Central memory CD8-positive, alpha-beta T cell (primary cell): ENCODE results near the gene MRPS6.

Experiments
- ATAC-seq: fragments of 150-1000 bp; cut with Tn5 transposase; replicated peaks from 2 replicates; pipeline ENCODE4 v1.10.0; 2022; ENCODE audit warnings: mild to moderate bottlenecking, moderate FRiP score, moderate number of reproducible peaks; ENCODE audit not compliant: poor library complexity, severe bottlenecking; ENCODE audit errors: extremely low read depth
- DNase-seq, 2 donors: peaks; one replicate each; pipeline ENCODE4 v3.0.0; 2021; ENCODE audit warnings: low spot score in 2 of 2
- H3K27ac Mint-ChIP-seq: one replicate; pipeline ENCODE4 v1.8.0; 2022; ENCODE audit warnings: low read depth, mild to moderate bottlenecking, moderate library complexity, mixed read lengths
- H3K27me3 Mint-ChIP-seq: one replicate; pipeline ENCODE4 v1.8.0; 2022; ENCODE audit warnings: mixed read lengths
- H3K36me3 Mint-ChIP-seq: one replicate; pipeline ENCODE4 v1.8.0; 2022; ENCODE audit warnings: mild to moderate bottlenecking, moderate library complexity, mixed read lengths; ENCODE audit not compliant: insufficient read depth
- H3K4me1 Mint-ChIP-seq: one replicate; pipeline ENCODE4 v1.8.0; 2022; ENCODE audit warnings: mixed read lengths
- H3K4me3 Mint-ChIP-seq: one replicate; pipeline ENCODE4 v1.8.0; 2022; ENCODE audit warnings: mild to moderate bottlenecking, moderate library complexity, mixed read lengths
- H3K9me3 Mint-ChIP-seq: one replicate; pipeline ENCODE4 v1.8.0; 2022; ENCODE audit warnings: mixed read lengths

The MRPS6 gene

GRCh38 chr21:34181431-34182039 lies 108.2 kb downstream of the MRPS6 start:
- no peak overlapping the region for H3K27ac Mint-ChIP-seq
- H3K27me3 Mint-ChIP-seq, result no peaks in the 10 kb centered on the region
- ATAC-seq, result no peak
- no peaks in the 10 kb centered on the region for H3K4me1 Mint-ChIP-seq
- no peak for DNase-seq
- H3K9me3 Mint-ChIP-seq, result no peaks in the 10 kb centered on the region
- no peak overlapping the region for H3K4me3 Mint-ChIP-seq
- no peaks in the 10 kb centered on the region for H3K36me3 Mint-ChIP-seq

DNA sequence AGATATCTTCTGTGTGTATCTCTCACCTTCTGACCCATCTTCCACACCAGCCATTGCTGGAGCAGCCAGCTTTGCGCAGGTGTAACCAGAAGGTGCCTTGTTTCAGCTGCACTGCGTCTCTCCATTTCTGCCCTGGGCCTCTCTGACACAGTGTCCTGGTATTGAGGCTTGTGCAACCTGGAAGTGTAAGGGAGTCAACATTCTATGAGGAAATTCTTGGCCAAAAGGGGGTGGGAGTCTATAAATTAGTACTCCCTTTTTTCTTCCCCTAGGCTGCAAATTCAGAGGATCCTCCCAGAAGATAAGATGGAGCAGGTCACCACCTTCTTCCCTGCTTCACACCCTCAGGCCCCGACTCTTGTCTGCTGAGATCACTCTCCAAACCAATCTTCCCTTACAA lies 109.1 kb downstream of the MRPS6 start:
- H3K9me3 Mint-ChIP-seq, result no peaks in the 10 kb centered on the region
- H3K27ac Mint-ChIP-seq, result no peak overlapping the region
- DNase-seq, result no peak
- peaks cover 2% of the 10 kb centered on the region for H3K36me3 Mint-ChIP-seq
- no peaks in the 10 kb centered on the region for H3K27me3 Mint-ChIP-seq
- H3K4me3 Mint-ChIP-seq, result no peak overlapping the region
- no peaks in the 10 kb centered on the region for H3K4me1 Mint-ChIP-seq
- no peak for ATAC-seq

DNA sequence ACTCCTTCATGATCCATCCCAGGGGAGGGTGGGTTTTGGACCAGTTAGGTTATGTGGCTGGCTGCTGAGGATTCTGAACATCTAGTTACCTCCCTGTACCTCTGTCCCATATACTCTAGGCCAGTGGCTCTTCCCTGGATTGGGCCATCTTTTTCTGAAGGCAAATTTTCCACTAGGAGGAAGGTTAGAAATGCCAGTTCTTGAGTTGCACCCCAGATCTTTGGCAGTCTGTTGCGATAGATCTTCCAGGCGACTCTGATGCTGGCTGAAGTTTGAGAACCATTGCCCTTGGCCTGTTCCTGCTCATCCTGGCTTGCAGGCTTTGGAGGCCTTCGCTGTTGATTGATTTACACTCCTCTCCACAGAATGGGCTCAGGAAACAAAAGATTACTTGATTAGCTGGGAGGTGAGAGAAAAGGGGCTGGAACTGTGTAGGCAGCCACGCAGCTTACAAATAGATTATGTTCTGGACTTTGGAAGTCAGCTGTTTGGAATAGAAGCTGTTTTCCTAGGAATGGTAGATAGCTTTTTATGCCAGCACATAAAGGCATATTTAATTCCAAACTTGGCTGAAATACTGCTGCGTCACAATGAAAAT lies 110.1 kb downstream of the MRPS6 start:
- H3K4me1 Mint-ChIP-seq, result no peaks in the 10 kb centered on the region
- H3K4me3 Mint-ChIP-seq, result no peak overlapping the region
- DNase-seq, result no peak
- no peaks in the 10 kb centered on the region for H3K27me3 Mint-ChIP-seq
- H3K36me3 Mint-ChIP-seq, result peaks cover 2% of the 10 kb centered on the region
- H3K9me3 Mint-ChIP-seq, result no peaks in the 10 kb centered on the region
- H3K27ac Mint-ChIP-seq, result no peak overlapping the region
- ATAC-seq, result no peak

GRCh38 chr21:34184232-34184631 lies 110.9 kb downstream of the MRPS6 start:
- H3K9me3 Mint-ChIP-seq, result peaks cover 2% of the 10 kb centered on the region
- peaks cover 2% of the 10 kb centered on the region for H3K36me3 Mint-ChIP-seq
- ATAC-seq (no peak), DNase-seq (no peak)
- H3K27ac Mint-ChIP-seq, result no peak overlapping the region
- H3K27me3 Mint-ChIP-seq, result no peaks in the 10 kb centered on the region
- peaks cover under 1% of the 10 kb centered on the region for H3K4me1 Mint-ChIP-seq
- H3K4me3 Mint-ChIP-seq, result no peak overlapping the region

- ATAC-seq, result no peak
- H3K36me3 Mint-ChIP-seq, result peaks cover 2% of the 10 kb centered on the region
- no peak overlapping the region for H3K27ac Mint-ChIP-seq
- H3K9me3 Mint-ChIP-seq, result peaks cover 8% of the 10 kb centered on the region
- H3K4me3 Mint-ChIP-seq, result no peak overlapping the region
- no peaks in the 10 kb centered on the region for H3K27me3 Mint-ChIP-seq
- DNase-seq, result no peak
- peaks cover 7% of the 10 kb centered on the region for H3K4me1 Mint-ChIP-seq
Observed at GRCh38 chr21:34185026-34185750, 111.8 kb downstream of the MRPS6 start.

DNA sequence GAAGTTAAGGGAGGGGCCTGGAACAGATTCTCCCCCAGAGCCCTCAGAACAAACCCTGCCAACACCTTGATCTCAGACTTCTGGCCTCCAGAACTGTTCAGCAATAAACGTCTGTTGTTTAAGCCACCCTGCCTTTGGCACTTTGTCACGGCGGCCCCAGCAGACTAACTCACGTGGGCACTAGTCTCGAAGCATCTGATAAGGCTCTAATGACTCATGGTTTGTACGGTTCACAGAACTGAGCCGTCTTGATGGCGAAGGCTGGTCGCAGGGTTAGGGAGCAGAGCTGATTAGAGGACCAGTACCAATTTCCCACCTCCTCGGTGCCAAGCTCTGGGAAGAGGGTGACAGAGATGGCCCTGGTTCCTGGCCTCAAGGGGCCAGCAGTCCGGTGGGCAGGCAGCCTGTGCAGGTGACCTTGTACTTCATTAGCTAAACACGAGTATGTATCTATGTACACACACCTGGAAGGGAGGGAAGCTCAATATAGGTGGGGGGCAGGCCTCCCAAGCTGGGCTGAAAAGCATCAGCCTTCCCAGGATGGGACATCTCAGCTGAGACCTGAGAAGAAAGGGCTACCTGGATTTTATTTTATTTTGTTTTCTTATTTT lies 112.8 kb downstream of the MRPS6 start:
- DNase-seq (no peak), ATAC-seq (no peak)
- H3K4me1 Mint-ChIP-seq, result peaks cover 7% of the 10 kb centered on the region
- H3K27ac Mint-ChIP-seq, result no peak overlapping the region
- peaks cover 2% of the 10 kb centered on the region for H3K36me3 Mint-ChIP-seq
- H3K27me3 Mint-ChIP-seq, result no peaks in the 10 kb centered on the region
- H3K4me3 Mint-ChIP-seq, result no peak overlapping the region
- H3K9me3 Mint-ChIP-seq, result peaks cover 8% of the 10 kb centered on the region

DNA sequence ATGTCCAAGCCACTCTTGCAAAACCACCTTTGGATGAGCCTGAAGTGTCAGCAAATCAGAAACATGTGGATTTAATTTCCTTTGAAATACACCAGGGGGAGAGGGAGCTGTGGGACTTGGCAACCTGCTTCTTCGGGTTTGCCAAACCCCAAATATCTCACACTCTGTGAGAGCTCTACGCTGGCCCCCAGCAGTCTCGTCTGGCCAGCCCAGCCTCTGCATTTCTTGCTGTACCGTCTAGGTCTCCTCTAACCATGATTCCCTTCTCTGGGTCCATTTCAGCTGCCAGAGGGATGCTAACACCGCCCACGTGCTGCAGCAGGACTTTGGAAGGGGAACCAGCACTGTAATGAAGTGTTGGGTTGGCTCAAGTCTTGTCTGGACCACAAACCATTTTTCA lies 114.6 kb downstream of the MRPS6 start:
- Mint-ChIP-seq H3K9me3 (peaks cover 8% of the 10 kb centered on the region), H3K36me3 (peaks cover 4% of the 10 kb centered on the region), H3K4me1 (peaks cover 11% of the 10 kb centered on the region), H3K27me3 (no peaks in the 10 kb centered on the region), H3K27ac (no peak overlapping the region), H3K4me3 (no peak overlapping the region)
- DNase-seq (no peak), ATAC-seq (no peak)

- peaks cover 4% of the 10 kb centered on the region for H3K36me3 Mint-ChIP-seq
- H3K4me3 Mint-ChIP-seq, result no peak overlapping the region
- no peak for DNase-seq
- no peak for ATAC-seq
- peaks cover 12% of the 10 kb centered on the region for H3K4me1 Mint-ChIP-seq
- H3K9me3 Mint-ChIP-seq, result peaks cover 8% of the 10 kb centered on the region
- no peak overlapping the region for H3K27ac Mint-ChIP-seq
- H3K27me3 Mint-ChIP-seq, result no peaks in the 10 kb centered on the region
Observed at GRCh38 chr21:34189506-34189905, 116.1 kb downstream of the MRPS6 start.

- no peak for DNase-seq
- peaks cover 12% of the 10 kb centered on the region for H3K4me1 Mint-ChIP-seq
- no peak overlapping the region for H3K4me3 Mint-ChIP-seq
- H3K27ac Mint-ChIP-seq, result no peak overlapping the region
- H3K36me3 Mint-ChIP-seq, result peaks cover 4% of the 10 kb centered on the region
- H3K9me3 Mint-ChIP-seq, result peaks cover 8% of the 10 kb centered on the region
- no peaks in the 10 kb centered on the region for H3K27me3 Mint-ChIP-seq
- no peak for ATAC-seq
Observed at GRCh38 chr21:34190576-34191321, 117.4 kb downstream of the MRPS6 start.

DNA sequence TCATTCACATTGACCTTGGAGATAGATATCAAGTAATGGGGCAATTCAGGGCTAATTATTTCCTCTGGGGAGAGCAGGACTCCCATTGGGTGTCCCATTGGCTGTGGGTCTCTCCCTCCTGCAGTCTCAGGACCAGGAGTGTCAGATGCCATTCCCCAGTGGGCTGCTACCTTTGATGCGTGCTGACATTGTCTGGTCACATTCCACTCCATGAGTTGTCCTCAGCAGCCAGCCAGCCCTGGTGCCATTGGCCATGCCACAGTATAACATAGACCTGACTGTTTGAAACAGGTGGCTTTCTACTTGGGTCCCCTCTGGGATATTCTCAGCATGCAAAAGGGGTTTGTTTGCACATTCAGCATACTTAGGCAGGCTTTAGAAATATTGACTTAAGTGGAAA lies 118.5 kb downstream of the MRPS6 start:
- peaks cover 8% of the 10 kb centered on the region for H3K9me3 Mint-ChIP-seq
- H3K4me1 Mint-ChIP-seq, result peaks cover 12% of the 10 kb centered on the region
- H3K27ac Mint-ChIP-seq, result no peak overlapping the region
- no peaks in the 10 kb centered on the region for H3K27me3 Mint-ChIP-seq
- DNase-seq, result no peak
- no peak for ATAC-seq
- H3K4me3 Mint-ChIP-seq, result no peak overlapping the region
- H3K36me3 Mint-ChIP-seq, result peaks cover 4% of the 10 kb centered on the region
